ENCODE measurements around the gene SMOC1. TPM values are rescaled to one million over a fixed set of nuclear protein-coding genes. Genes with fewer than 3 reads are reported as not detected.

Gene SMOC1
- total RNA-seq, 1 donor from 2014 or later, result 89.3 TPM

- H2AFZ ChIP-seq (replicated peaks), result no peak overlapping the region
- H3K9ac ChIP-seq, result no peak overlapping the region
- Mint-ChIP-seq H3K9me3 (no peaks in the 10 kb centered on the region), H3K27ac (no peak overlapping the region), H3K4me3 (no peak overlapping the region), H3K4me1 (peaks cover 27% of the 10 kb centered on the region), H3K36me3 (peaks cover 13% of the 10 kb centered on the region), H3K27me3 (ENCODE audit: insufficient read depth, low read depth) (peaks cover 6% of the 10 kb centered on the region)
- peaks cover 24% of the 10 kb centered on the region for H3K36me3 ChIP-seq
- no peak for DNase-seq (ENCODE audit: low spot score)
- TF ChIP-seq, protein P1, sequence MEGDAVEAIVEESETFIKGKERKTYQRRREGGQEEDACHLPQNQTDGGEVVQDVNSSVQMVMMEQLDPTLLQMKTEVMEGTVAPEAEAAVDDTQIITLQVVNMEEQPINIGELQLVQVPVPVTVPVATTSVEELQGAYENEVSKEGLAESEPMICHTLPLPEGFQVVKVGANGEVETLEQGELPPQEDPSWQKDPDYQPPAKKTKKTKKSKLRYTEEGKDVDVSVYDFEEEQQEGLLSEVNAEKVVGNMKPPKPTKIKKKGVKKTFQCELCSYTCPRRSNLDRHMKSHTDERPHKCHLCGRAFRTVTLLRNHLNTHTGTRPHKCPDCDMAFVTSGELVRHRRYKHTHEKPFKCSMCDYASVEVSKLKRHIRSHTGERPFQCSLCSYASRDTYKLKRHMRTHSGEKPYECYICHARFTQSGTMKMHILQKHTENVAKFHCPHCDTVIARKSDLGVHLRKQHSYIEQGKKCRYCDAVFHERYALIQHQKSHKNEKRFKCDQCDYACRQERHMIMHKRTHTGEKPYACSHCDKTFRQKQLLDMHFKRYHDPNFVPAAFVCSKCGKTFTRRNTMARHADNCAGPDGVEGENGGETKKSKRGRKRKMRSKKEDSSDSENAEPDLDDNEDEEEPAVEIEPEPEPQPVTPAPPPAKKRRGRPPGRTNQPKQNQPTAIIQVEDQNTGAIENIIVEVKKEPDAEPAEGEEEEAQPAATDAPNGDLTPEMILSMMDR (IDR thresholded peaks at IDR 0.05), result no peak
- TF ChIP-seq EZH2 (IDR thresholded peaks at IDR 0.05) (no peak), EZH2phosphoT487 (IDR thresholded peaks at IDR 0.05) (no peak)
- peaks cover 5% of the 10 kb centered on the region for H3K4me1 ChIP-seq
- no peak overlapping the region for H3K4me2 ChIP-seq
- no peaks in the 10 kb centered on the region for H3K79me2 ChIP-seq (ENCODE audit: low read depth)
- no peak overlapping the region for H3K27ac ChIP-seq
- no peaks in the 10 kb centered on the region for H3K27me3 ChIP-seq
- H4K20me1 ChIP-seq (ENCODE audit: low read depth), result peaks cover 11% of the 10 kb centered on the region
- no peaks in the 10 kb centered on the region for H3F3A ChIP-seq (ENCODE audit: low read depth)
- no peak overlapping the region for H3K4me3 ChIP-seq
- no peaks in the 10 kb centered on the region for H3K9me3 ChIP-seq (ENCODE audit: low read depth)
Observed at GRCh38 chr14:70019695-70020094, 140.5 kb downstream of the SMOC1 start.

DNA sequence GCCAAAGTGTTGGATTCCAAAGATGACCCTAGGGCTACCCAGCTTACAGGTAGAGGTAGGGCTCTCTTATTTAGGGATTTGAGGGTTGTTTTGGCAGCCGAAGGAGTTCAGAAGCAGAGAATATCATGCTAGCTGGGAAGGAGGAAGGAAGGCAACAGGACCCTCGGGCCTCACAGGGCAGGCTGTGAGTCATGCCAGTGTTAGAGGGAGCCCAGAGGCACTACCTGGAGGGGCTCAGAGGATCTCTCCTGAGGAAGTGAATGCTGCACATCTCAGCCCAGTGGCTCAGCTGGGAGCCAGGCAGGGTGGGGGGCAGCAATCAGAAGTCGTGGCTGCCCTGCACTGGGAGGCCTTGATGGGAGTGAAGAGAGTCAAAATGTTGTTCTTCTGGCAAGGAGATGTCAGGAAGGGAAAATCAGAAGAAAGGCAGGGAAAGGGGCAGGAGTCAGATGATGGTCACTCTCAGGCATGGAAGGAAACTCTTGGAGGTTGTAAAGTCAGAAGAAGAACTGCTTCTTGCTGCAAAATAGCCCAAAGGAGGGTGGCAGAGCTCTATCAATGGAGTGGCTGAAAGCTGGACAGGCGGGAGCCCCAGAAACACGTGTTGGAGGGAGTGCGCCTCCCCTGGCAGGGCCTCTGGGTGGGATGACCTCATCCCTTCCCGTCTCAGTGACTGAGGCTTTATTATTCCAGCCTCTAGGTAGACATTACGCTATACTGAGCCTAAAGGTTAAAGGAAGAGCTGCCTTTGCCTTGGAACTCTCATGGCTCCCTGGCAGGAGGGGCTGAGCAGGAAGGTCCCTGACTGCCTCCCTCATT lies 141.3 kb downstream of the SMOC1 start:
- Histone ChIP-seq H3K27ac (no peak overlapping the region), H3K4me3 (no peak overlapping the region), H3F3A (ENCODE audit: low read depth) (peaks cover 6% of the 10 kb centered on the region), H3K9me3 (ENCODE audit: low read depth) (no peaks in the 10 kb centered on the region), H3K9ac (no peak overlapping the region), H3K36me3 (peaks cover 22% of the 10 kb centered on the region), H2AFZ (replicated peaks) (no peak overlapping the region), H3K4me2 (no peak overlapping the region), H3K4me1 (no peaks in the 10 kb centered on the region), H4K20me1 (ENCODE audit: low read depth) (peaks cover 11% of the 10 kb centered on the region), H3K27me3 (no peaks in the 10 kb centered on the region), H3K79me2 (ENCODE audit: low read depth) (no peaks in the 10 kb centered on the region)
- H3K4me3 Mint-ChIP-seq, result no peak overlapping the region
- TF ChIP-seq, protein P1 (IDR thresholded peaks at IDR 0.05), result no peak
- TF ChIP-seq EZH2 (IDR thresholded peaks at IDR 0.05) (no peak), EZH2phosphoT487 (IDR thresholded peaks at IDR 0.05) (no peak)
- peaks cover 18% of the 10 kb centered on the region for H3K4me1 Mint-ChIP-seq
- no peaks in the 10 kb centered on the region for H3K9me3 Mint-ChIP-seq
- H3K27me3 Mint-ChIP-seq (ENCODE audit: insufficient read depth, low read depth), result peaks cover 6% of the 10 kb centered on the region
- DNase-seq (ENCODE audit: low spot score), result no peak
- peaks cover 13% of the 10 kb centered on the region for H3K36me3 Mint-ChIP-seq
- H3K27ac Mint-ChIP-seq, result peak overlapping the region; percentile 3

DNA sequence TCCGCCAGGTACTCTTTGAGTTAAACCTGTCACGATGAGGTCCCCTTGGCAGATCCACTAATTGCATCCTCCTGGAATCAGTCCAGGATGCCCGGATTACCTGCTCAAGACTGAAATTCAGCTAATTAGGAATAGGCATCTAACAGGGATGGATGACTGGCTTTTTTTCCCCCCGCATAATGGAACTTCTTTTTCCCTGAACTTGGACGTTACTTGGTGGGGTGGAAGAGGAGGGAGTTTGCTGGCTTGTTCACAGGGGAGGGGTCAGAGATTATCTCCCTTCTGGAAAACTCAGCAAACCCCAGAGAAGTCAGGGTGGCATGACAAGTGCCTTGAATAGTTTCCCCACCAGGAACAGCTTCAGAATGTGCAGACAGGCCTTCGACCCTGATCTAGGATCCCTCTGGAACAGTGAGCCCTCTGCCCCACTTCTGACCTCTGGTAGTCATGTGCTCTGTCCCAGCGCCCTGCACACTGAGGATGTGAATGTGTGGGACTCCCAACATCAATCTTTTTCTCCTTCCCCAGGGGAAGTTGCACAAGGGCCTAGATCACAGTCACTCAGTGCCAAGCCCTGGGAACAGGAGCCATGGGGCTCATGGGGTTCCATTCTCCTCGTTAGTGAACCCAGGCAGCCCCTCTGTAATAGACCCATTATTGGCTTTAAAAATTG lies 142.5 kb downstream of the SMOC1 start:
- TF ChIP-seq EZH2 (IDR thresholded peaks at IDR 0.05) (no peak), EZH2phosphoT487 (IDR thresholded peaks at IDR 0.05) (no peak)
- H3K4me1 Mint-ChIP-seq, result peaks cover 17% of the 10 kb centered on the region
- H3K4me2 ChIP-seq, result no peak overlapping the region
- H3K27ac Mint-ChIP-seq, result no peak overlapping the region
- no peak overlapping the region for H3K9ac ChIP-seq
- no peak overlapping the region for H3K4me3 Mint-ChIP-seq
- peaks cover 14% of the 10 kb centered on the region for H3K36me3 Mint-ChIP-seq
- no peaks in the 10 kb centered on the region for H3K27me3 ChIP-seq
- H3K9me3 ChIP-seq (ENCODE audit: low read depth), result no peaks in the 10 kb centered on the region
- no peak overlapping the region for H3K27ac ChIP-seq
- H3K4me3 ChIP-seq, result no peak overlapping the region
- H3K36me3 ChIP-seq, result peaks cover 12% of the 10 kb centered on the region
- no peak overlapping the region for H2AFZ ChIP-seq (replicated peaks)
- peaks cover 17% of the 10 kb centered on the region for H4K20me1 ChIP-seq (ENCODE audit: low read depth)
- H3K4me1 ChIP-seq, result no peaks in the 10 kb centered on the region
- peaks cover 6% of the 10 kb centered on the region for H3F3A ChIP-seq (ENCODE audit: low read depth)
- H3K79me2 ChIP-seq (ENCODE audit: low read depth), result no peaks in the 10 kb centered on the region
- no peaks in the 10 kb centered on the region for H3K9me3 Mint-ChIP-seq
- peaks cover 6% of the 10 kb centered on the region for H3K27me3 Mint-ChIP-seq (ENCODE audit: insufficient read depth, low read depth)
- no peak for DNase-seq (ENCODE audit: low spot score)
